ENCODE results near the gene DOCK11.
"Not testable (repeated sequence)": the region's sequence is repeated elsewhere in the genome, so short reads cannot be mapped to it uniquely, and the experiment has no call there.

DOCK11 gene

DNA sequence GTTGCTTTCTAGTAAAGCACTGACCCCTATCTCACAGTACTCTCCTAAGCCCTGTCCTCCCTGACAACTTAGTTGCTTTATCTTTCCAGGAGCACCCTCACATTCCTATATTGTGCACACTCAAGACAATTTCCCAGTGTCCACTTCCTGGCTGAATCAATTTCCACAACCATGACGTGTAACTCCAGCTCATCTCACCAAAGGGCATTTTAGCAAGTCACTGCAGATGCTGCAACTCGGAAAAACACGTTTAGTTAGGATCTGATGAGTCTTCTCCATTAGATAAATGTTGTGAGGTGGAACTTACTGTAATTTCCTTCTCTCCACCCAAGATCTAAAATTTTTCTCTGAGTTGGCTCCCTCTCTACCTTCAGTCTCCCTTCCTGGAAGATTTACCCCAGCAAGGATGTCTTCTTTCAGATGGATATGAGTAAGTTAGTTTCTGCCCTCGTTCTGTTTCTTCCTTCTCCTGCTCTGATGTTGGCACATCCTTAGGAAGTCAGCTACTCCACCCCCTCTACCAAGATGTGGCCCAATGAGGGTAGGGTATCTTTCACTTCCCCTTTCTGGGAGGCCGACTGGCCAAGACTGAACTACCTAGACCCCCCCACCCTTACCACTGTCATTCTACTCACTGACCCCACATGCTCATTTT lies 203.0 kb downstream of the DOCK11 start:
- no peak overlapping the region for H3K27ac ChIP-seq
- no peak for TF ChIP-seq Cebpa-rat (IDR thresholded peaks at IDR 0.05)
- H3K4me1 ChIP-seq, result peaks cover 6% of the 10 kb centered on the region; the same call in 1 of the 2 replicates
- no peaks in the 10 kb centered on the region for H3K36me3 ChIP-seq
- no peaks in the 10 kb centered on the region for H3K27me3 ChIP-seq
- H3K4me2 ChIP-seq, result 0 out of 2 replicates have a peak overlapping the region, but pooled peaks have one; percentile 2
- no peak overlapping the region for H3K9ac ChIP-seq
- no peak overlapping the region for H3K4me3 ChIP-seq
- H3K9me3 ChIP-seq, result peaks cover 5% of the 10 kb centered on the region; the same call in 1 of the 2 replicates
- no peaks in the 10 kb centered on the region for H4K20me1 ChIP-seq

DNA sequence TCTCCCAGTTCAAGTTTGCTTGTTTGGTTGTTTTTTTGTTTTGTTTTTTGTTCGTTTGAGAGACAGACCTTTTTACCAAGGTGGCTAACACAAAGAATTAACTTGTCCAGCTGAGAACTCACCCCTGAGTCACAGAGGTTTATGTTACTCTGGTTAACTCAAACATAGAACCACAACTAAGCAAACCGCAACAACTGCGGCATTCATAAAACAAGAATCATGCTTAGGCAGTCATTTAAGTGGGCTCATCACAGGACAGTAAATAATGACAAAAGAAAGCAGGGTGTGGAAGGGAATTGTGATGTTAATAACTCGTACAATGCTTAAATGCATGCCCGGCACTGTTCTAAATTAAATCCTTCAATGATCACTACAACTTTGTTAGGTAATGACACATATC lies 207.1 kb downstream of the DOCK11 start:
- no peak overlapping the region for H3K4me2 ChIP-seq
- TF ChIP-seq Cebpa-rat (IDR thresholded peaks at IDR 0.05), result no peak

DNA sequence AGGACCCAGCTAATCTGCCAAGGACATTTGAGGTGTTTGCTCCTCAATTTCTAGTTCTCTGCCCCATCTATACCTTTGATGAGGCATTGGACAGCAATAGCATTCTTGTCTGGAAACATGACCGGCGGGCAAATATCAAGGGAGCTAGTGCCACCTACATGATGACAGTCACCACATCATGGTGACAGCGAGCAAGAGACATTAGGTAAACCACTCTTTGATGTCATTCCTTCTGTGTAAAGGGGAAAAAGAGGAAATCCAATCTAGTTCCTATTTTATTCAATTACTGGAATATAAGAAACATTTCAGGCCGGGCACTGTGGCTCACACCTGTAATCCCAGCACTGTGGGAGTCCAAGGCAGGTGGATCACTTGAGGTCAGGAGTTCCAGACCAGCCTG lies 211.1 kb downstream of the DOCK11 start:
- Histone ChIP-seq H3K9ac (no peak overlapping the region), H3K9me3 (peaks cover 3% of the 10 kb centered on the region; the same call in 1 of the 2 replicates), H3K36me3 (no peaks in the 10 kb centered on the region), H3K4me2 (no peak overlapping the region), H3K27ac (no peak overlapping the region), H3K4me1 (no peaks in the 10 kb centered on the region), H3K4me3 (no peak overlapping the region), H3K27me3 (no peaks in the 10 kb centered on the region), H4K20me1 (no peaks in the 10 kb centered on the region)
- no peak for TF ChIP-seq Cebpa-rat (IDR thresholded peaks at IDR 0.05)

More for the DNA sequence above, 207.1 kb downstream of the DOCK11 start:
- Histone ChIP-seq H3K4me1 (peaks cover 6% of the 10 kb centered on the region; the same call in 1 of the 2 replicates), H3K27me3 (no peaks in the 10 kb centered on the region), H3K9ac (no peak overlapping the region), H3K4me3 (no peak overlapping the region), H3K27ac (no peak overlapping the region), H4K20me1 (no peaks in the 10 kb centered on the region), H3K36me3 (no peaks in the 10 kb centered on the region), H3K9me3 (peaks cover 5% of the 10 kb centered on the region; the same call in 1 of the 2 replicates)

DNA sequence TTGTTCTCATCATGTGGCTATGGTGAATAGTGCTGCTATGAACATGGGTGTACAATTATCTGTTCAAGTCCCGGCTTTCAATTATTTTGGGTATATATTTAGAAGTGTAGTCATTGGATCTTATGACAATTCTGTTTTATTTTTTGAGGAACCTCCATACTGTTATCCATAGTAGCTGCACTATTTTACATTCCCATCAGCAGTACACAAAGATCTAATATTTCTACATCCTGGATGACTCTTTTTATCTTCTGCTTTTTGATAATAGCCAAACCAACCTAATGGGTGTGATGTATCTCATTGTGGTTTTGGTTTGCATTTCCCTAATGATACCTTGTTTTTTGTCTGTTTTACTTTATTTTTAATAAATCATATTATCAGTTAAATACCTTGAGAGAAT lies 218.9 kb downstream of the DOCK11 start:
- Histone ChIP-seq H3K27me3 (no peaks in the 10 kb centered on the region), H4K20me1 (no peaks in the 10 kb centered on the region), H3K27ac (no peak overlapping the region), H3K36me3 (no peaks in the 10 kb centered on the region), H3K9me3 (peaks cover 4% of the 10 kb centered on the region; the same call in 1 of the 2 replicates), H3K4me2 (no peak overlapping the region), H3K4me1 (peaks cover 19% of the 10 kb centered on the region), H3K9ac (no peak overlapping the region), H3K4me3 (no peak overlapping the region)
- TF ChIP-seq Cebpa-rat (IDR thresholded peaks at IDR 0.05), result no peak

DNA sequence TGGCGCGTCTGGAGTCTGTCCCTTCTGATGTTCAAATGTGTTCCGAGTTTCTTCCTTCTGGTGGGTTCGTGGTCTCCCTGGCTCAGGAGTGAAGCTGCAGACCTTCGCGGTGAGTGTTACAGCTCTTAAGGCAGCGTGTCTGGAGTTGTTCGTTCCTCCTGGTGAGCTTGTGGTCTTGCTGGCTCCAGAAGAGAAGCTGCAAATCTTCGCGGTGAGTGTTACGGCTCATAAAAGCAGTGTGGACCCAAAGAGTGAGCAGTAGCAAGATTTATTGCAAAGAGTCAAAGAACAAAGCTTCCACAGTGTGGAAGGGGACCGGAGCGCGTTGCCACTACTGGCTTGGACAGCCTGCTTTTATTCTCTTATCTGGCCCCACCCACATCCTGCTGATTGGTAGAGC lies 220.3 kb downstream of the DOCK11 start:
- not testable (repeated sequence) for H3K27ac ChIP-seq, H3K4me2 ChIP-seq, H3K4me3 ChIP-seq, H3K27me3 ChIP-seq, H3K36me3 ChIP-seq, H3K9me3 ChIP-seq, H3K9ac ChIP-seq, H4K20me1 ChIP-seq
- peaks cover 19% of the 10 kb centered on the region for H3K4me1 ChIP-seq

DNA sequence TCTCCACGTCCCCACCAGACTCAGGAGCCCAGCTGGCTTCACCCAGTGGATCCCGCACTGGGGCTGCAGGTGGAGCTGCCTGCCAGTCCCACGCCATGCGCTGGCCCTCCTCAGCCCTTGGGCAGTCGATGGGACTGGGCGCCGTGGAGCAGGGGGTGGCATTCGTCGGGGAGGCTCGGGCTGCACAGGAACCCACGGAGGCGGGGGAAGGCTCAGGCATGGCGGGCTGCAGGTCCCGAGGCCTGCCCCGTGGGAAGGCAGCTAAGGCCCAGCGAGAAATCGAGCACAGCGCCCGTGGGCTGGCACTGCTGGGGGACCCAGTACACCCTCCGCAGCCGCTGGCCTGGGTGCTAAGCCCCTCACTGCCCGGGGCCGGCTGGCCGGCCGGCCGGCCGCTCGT lies 221.2 kb downstream of the DOCK11 start:
- not testable (repeated sequence) for H3K36me3 ChIP-seq, H3K4me3 ChIP-seq, H3K27ac ChIP-seq, H3K9ac ChIP-seq, H3K9me3 ChIP-seq, H3K4me2 ChIP-seq, H4K20me1 ChIP-seq, H3K27me3 ChIP-seq
- peaks cover 19% of the 10 kb centered on the region for H3K4me1 ChIP-seq

DNA sequence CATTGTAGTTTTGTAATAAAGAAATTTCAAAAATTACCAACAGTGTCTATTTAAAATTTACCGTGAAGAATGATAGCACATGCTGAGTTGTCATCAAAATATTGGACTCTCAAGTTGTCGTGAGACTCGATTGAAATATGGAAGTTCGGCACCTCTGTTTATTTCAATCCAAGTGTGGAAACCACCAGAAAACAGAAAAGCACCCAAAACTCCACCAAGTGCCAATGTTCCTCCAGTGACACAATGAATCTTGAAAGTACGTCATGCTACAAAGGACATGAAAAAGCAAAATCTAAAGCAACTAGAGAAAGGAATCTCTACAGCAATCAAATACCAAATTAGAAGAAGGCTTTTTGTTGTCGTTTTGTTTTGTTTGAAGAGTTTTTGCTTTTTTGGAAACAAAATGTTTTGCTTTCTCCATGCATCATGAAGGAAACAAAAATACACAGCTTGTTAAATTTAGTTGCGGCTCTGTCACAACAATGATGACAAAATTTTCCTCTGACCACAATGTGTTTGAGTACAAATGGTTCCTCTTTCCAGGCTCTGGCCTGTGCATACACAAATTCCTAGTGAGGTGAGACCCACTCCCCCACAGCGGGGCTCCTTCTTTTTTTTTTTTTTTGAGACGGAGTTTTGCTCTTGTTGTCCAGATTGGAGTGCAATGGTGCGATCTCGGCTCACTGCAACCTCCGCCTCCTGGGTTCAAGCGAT lies 222.2 kb downstream of the DOCK11 start:
- H3K36me3 ChIP-seq, result no peaks in the 10 kb centered on the region
- H3K9me3 ChIP-seq, result peaks cover 4% of the 10 kb centered on the region; the same call in 1 of the 2 replicates
- no peaks in the 10 kb centered on the region for H4K20me1 ChIP-seq
- no peaks in the 10 kb centered on the region for H3K27me3 ChIP-seq
- H3K4me1 ChIP-seq, result peaks cover 19% of the 10 kb centered on the region
- H3K9ac ChIP-seq, result no peak overlapping the region
- peak overlapping the region; percentile 55 for H3K4me2 ChIP-seq
- TF ChIP-seq Cebpa-rat (IDR thresholded peaks at IDR 0.05), result no peak
- H3K4me3 ChIP-seq, result no peak overlapping the region
- no peak overlapping the region for H3K27ac ChIP-seq

DNA sequence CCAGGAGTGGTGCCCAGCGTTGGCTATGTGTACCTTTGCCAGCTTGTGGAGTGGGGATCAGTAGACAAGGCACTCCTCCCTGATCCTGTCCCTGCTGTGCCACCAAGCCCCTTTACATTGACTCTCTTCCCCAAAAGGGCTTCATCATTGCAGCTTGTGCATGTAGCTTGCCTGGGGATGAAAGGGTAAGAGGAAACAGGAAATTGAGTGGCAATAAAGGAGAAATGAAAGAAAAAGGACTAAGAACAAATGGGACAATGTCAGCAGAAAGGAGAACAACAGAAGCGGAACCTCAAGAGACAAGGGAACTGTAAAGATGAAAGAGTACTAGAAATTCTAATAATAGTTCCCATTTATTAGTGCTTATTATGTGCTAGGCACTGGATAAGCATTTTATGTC lies 223.1 kb downstream of the DOCK11 start:
- peak overlapping the region; percentile 55 for H3K4me2 ChIP-seq
- H3K36me3 ChIP-seq, result no peaks in the 10 kb centered on the region
- H3K9me3 ChIP-seq, result peaks cover 4% of the 10 kb centered on the region; the same call in 1 of the 2 replicates
- H4K20me1 ChIP-seq, result no peaks in the 10 kb centered on the region
- TF ChIP-seq Cebpa-rat (IDR thresholded peaks at IDR 0.05), result no peak
- peaks cover 24% of the 10 kb centered on the region for H3K4me1 ChIP-seq
- no peak overlapping the region for H3K4me3 ChIP-seq
- no peaks in the 10 kb centered on the region for H3K27me3 ChIP-seq
- no peak overlapping the region for H3K9ac ChIP-seq
- H3K27ac ChIP-seq, result no peak overlapping the region

DNA sequence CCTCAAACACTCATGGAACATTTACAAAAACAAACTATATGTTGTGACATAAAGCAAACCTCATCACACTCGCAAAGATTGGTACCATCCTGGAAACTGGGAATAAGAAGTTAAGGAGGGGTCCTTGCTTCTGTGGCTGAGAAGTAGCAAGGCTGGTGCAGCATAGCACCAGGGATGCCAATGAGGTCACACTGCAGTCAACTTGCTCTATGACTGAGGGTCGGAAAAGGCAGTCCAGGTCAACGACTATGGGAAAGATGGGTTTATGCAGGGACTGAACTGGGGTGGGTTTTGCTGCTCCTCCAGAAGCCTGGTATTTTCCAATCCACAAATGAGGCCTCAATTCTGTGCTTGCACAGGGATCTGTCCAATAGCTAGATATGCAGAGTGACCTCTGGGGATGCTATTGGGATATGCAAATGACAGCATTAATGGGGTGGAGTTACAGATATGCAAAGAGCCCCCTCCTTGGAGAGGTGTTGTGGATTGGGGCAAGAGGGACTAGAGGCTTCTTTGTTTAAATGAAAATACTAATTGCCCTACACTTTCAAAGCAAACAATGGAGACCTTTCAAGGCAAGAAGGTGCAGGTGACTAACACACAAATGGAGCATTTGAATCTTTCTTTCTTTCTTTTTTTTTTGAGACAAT lies 224.6 kb downstream of the DOCK11 start:
- H3K4me2 ChIP-seq, result no peak overlapping the region
- H4K20me1 ChIP-seq, result no peaks in the 10 kb centered on the region
- TF ChIP-seq Cebpa-rat (IDR thresholded peaks at IDR 0.05), result no peak
- H3K27ac ChIP-seq, result no peak overlapping the region
- H3K9ac ChIP-seq, result no peak overlapping the region
- H3K9me3 ChIP-seq, result peaks cover 4% of the 10 kb centered on the region; the same call in 1 of the 2 replicates
- H3K36me3 ChIP-seq, result no peaks in the 10 kb centered on the region
- H3K27me3 ChIP-seq, result no peaks in the 10 kb centered on the region
- peaks cover 37% of the 10 kb centered on the region for H3K4me1 ChIP-seq
- H3K4me3 ChIP-seq, result no peak overlapping the region

DNA sequence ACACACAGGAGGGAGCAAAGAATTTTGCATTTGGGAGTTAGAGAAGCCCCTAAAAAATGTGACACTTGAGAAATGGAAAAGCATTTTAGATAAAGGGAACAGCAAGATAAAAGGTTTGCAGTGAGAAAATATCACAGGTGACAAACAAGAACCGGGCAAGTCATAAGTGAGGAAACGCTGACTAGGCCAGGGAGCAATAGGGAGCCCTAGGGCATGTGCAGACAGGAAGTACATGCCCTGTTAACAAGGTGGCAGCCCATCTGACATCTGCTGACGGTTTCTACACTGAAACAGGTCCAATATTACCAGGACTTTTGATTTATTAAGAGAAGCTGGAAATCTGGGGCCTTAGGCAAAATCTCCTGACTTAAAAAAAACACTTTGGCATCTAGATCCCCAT lies 227.8 kb downstream of the DOCK11 start:
- H3K27me3 ChIP-seq, result peaks cover 13% of the 10 kb centered on the region
- H3K9me3 ChIP-seq, result no peaks in the 10 kb centered on the region
- no peaks in the 10 kb centered on the region for H4K20me1 ChIP-seq
- no peak overlapping the region; the same call in 1 of the 2 replicates for H3K4me2 ChIP-seq
- H3K4me1 ChIP-seq, result peaks cover 33% of the 10 kb centered on the region
- H3K9ac ChIP-seq, result no peak overlapping the region
- no peak overlapping the region for H3K27ac ChIP-seq
- no peak for TF ChIP-seq Cebpa-rat (IDR thresholded peaks at IDR 0.05)
- H3K36me3 ChIP-seq, result no peaks in the 10 kb centered on the region
- no peak overlapping the region for H3K4me3 ChIP-seq

Measured in BLaER1 (cell line).